Activated CD4-positive, alpha-beta T cell treated with anti-CD3 and anti-CD28 coated beads for 36 hours (primary cell): ENCODE results near the gene SPATA33. TPM values are rescaled to one million over a fixed set of nuclear protein-coding genes. Genes with fewer than 3 reads are reported as not detected.
"Not testable (repeated sequence)": the region's sequence is repeated elsewhere in the genome, so short reads cannot be mapped to it uniquely, and the experiment has no call there.

Experiments used
- ATAC-seq: fragments of 200-7000 bp; cut with Tn5 transposase; one replicate; pipeline ENCODE4 v1.10.0; 2021; ENCODE audit warnings: mild to moderate bottlenecking, moderate library complexity
- CTCF ChIA-PET: fragments of 350-600 bp; sonication (Branson Sonifier 250); formaldehyde crosslinking; loops from one replicate; lab custom pipeline; 2021; ENCODE audit warnings: antibody characterized with exemption; lab: Charles Lee
- POLR2A ChIA-PET: fragments of 350-600 bp; sonication (Branson Sonifier 250); formaldehyde crosslinking; loops from one replicate; lab custom pipeline; 2021; ENCODE audit warnings: antibody characterized with exemption, inconsistent platforms; lab: Charles Lee
- DNase-seq: peaks from one replicate; pipeline ENCODE4 v3.0.0-alpha.2; 2020
- H3K27ac Mint-ChIP-seq: one replicate; pipeline ENCODE4 v1.8.0; 2021; ENCODE audit warnings: mixed read lengths
- H3K27me3 Mint-ChIP-seq: one replicate; pipeline ENCODE4 v1.8.0; 2021; ENCODE audit warnings: mixed read lengths
- H3K36me3 Mint-ChIP-seq: one replicate; pipeline ENCODE4 v1.8.0; 2021; ENCODE audit warnings: low read depth, mixed read lengths
- H3K4me1 Mint-ChIP-seq: one replicate; pipeline ENCODE4 v1.8.0; 2021; ENCODE audit warnings: mixed read lengths
- H3K4me3 Mint-ChIP-seq: one replicate; pipeline ENCODE4 v1.8.0; 2021; ENCODE audit warnings: mild to moderate bottlenecking, moderate library complexity, mixed read lengths
- H3K9me3 Mint-ChIP-seq: one replicate; pipeline ENCODE4 v1.8.0; 2021; ENCODE audit warnings: low read depth, mixed read lengths
- intact Hi-C, 2 experiments: fragments of 100-400 bp; cut with DNase I in 1 of 2; cut with micrococcal nuclease in 1 of 2; formaldehyde crosslinking; loops; one replicate each; pipeline versions ENCODE4 v1.14.2 to v1.15.1; 2022 to 2024; cut with DNase I, micrococcal nuclease
- total RNA-seq, 2 experiments: library from RNA; stranded (reverse); gene quantifications; one replicate each; pipeline ENCODE4 v1.2.3, GENCODE V29; 2021

Gene SPATA33
- total RNA-seq, 2 experiments from 2014 or later: 6.8 to 11.6 TPM

- CTCF ChIA-PET: no interaction called here
- no peak for ATAC-seq
Measured at GRCh38 chr16:89651584-89651983, 6.1 kb upstream of the SPATA33 start.

GRCh38 chr16:89653656-89654295 lies 3.9 kb upstream of the SPATA33 start:
- Mint-ChIP-seq H3K4me1 (peaks cover 24% of the 10 kb centered on the region), H3K4me3 (no peak overlapping the region), H3K9me3 (no peaks in the 10 kb centered on the region), H3K27me3 (no peaks in the 10 kb centered on the region), H3K36me3 (peaks cover 20% of the 10 kb centered on the region), H3K27ac (no peak overlapping the region)
- POLR2A ChIA-PET: interaction anchor here (0.6 kb wide), 2 partner anchors 52 to 174 kb away, joined by 3 to 6 read pairs; no protein-coding TSS in a partner anchor
- CTCF ChIA-PET: interaction anchor here (0.5 to 1.3 kb wide), 4 partner anchors 12 to 967 kb away, joined by 3 to 4 read pairs (median 3); no protein-coding TSS in a partner anchor
- ATAC-seq (no peak), DNase-seq (no peak)
- intact Hi-C loops: no loop called here

More at GRCh38 chr16:89651584-89651983, 6.1 kb upstream of the SPATA33 start:
- H3K4me3 Mint-ChIP-seq: no peak overlapping the region
- H3K36me3 Mint-ChIP-seq: peaks cover 27% of the 10 kb centered on the region
- H3K27me3 Mint-ChIP-seq: no peaks in the 10 kb centered on the region
- POLR2A ChIA-PET: interaction anchor here (0.5 to 0.6 kb wide), 2 partner anchors 58 to 349 kb away, joined by 3 read pairs; no protein-coding TSS in a partner anchor
- peaks cover 18% of the 10 kb centered on the region for H3K4me1 Mint-ChIP-seq
- H3K9me3 Mint-ChIP-seq: no peaks in the 10 kb centered on the region
- DNase-seq: no peak
- intact Hi-C loops: no loop called here
- H3K27ac Mint-ChIP-seq: no peak overlapping the region

- H3K4me1 Mint-ChIP-seq: peaks cover 26% of the 10 kb centered on the region
- H3K36me3 Mint-ChIP-seq: peaks cover 15% of the 10 kb centered on the region
- ATAC-seq: no peak
- peak; percentile 4 for DNase-seq
- H3K9me3 Mint-ChIP-seq: no peaks in the 10 kb centered on the region
- H3K4me3 Mint-ChIP-seq: peak overlapping the region; percentile 90
- no peak overlapping the region for H3K27ac Mint-ChIP-seq
- ChIA-PET CTCF (interaction anchor here (0.6 to 1.3 kb wide), 2 partner anchors 40 to 342 kb away, joined by 3 read pairs; no protein-coding TSS in a partner anchor), POLR2A (interaction anchor here (0.6 kb wide), 1 partner anchor 170 kb away, joined by 3 read pairs; no protein-coding TSS in a partner anchor)
- intact Hi-C loops: loop anchor here in 1 of 2 experiments (5.0 kb wide), 1 partner anchor 47 kb away; the partner anchor contains the start of gene SPATA2L
- H3K27me3 Mint-ChIP-seq: no peaks in the 10 kb centered on the region
Measured at GRCh38 chr16:89655062-89655643, 2.5 kb upstream of the SPATA33 start.

GRCh38 chr16:89656435-89657121 lies 1.1 kb upstream of the SPATA33 start:
- CTCF ChIA-PET: interaction anchor here (0.5 to 0.6 kb wide), 3 partner anchors 15 to 265 kb away, joined by 3 read pairs; no protein-coding TSS in a partner anchor
- H3K4me3 Mint-ChIP-seq: peak overlapping the region; percentile 90
- peak overlapping the region; percentile 72 for H3K27ac Mint-ChIP-seq
- DNase-seq: no peak
- H3K36me3 Mint-ChIP-seq: peaks cover 21% of the 10 kb centered on the region
- ATAC-seq: no peak
- H3K4me1 Mint-ChIP-seq: peaks cover 28% of the 10 kb centered on the region
- intact Hi-C loops: loop anchor here (1.0 to 5.0 kb wide), 13 partner anchors 30 to 854 kb away; partner anchors contain the start of genes SPATA2L (in 2 of the 2), APRT (in 1 of the 2), CDK10 (in 1 of the 2) and CDT1 (in 1 of the 2)
- H3K27me3 Mint-ChIP-seq: no peaks in the 10 kb centered on the region
- no peaks in the 10 kb centered on the region for H3K9me3 Mint-ChIP-seq
- POLR2A ChIA-PET: interaction anchor here (0.7 kb wide), 1 partner anchor 168 kb away, joined by 4 read pairs; no protein-coding TSS in a partner anchor

- H3K36me3 Mint-ChIP-seq: peaks cover 25% of the 10 kb centered on the region
- no peaks in the 10 kb centered on the region for H3K9me3 Mint-ChIP-seq
- H3K4me3 Mint-ChIP-seq: peak overlapping the region; percentile 90
- intact Hi-C loops: loop anchor here in 1 of 2 experiments (5.0 kb wide), 1 partner anchor 44 kb away; the partner anchor contains the start of gene SPATA2L
- no peaks in the 10 kb centered on the region for H3K27me3 Mint-ChIP-seq
- ChIA-PET CTCF (interaction anchor here (0.7 to 1.5 kb wide), 3 partner anchors 10 to 362 kb away, joined by 3 to 5 read pairs (median 4); no protein-coding TSS in a partner anchor), POLR2A (interaction anchor here (0.9 kb wide), 1 partner anchor 215 kb away, joined by 3 read pairs; the partner anchor contains the start of gene TCF25)
- ATAC-seq (no peak), DNase-seq (peak; percentile 44)
- H3K4me1 Mint-ChIP-seq: peaks cover 28% of the 10 kb centered on the region
- H3K27ac Mint-ChIP-seq: peak overlapping the region; percentile 83
Measured at GRCh38 chr16:89658221-89658879, 714 bp downstream of the SPATA33 start.

GRCh38 chr16:89660146-89660545 lies 2.5 kb downstream of the SPATA33 start:
- ChIA-PET POLR2A (interaction anchor here (0.6 kb wide), 1 partner anchor 134 kb away, joined by 3 read pairs; no protein-coding TSS in a partner anchor), CTCF (interaction anchor here (0.7 kb wide), 1 partner anchor 40 kb away, joined by 5 read pairs; no protein-coding TSS in a partner anchor)
- H3K4me1 Mint-ChIP-seq: peaks cover 24% of the 10 kb centered on the region
- DNase-seq (no peak), ATAC-seq (no peak)
- H3K27ac Mint-ChIP-seq: no peak overlapping the region
- intact Hi-C loops: no loop called here
- no peaks in the 10 kb centered on the region for H3K9me3 Mint-ChIP-seq
- peaks cover 31% of the 10 kb centered on the region for H3K36me3 Mint-ChIP-seq
- no peaks in the 10 kb centered on the region for H3K27me3 Mint-ChIP-seq
- no peak overlapping the region for H3K4me3 Mint-ChIP-seq

- DNase-seq (no peak), ATAC-seq (no peak)
- peaks cover 29% of the 10 kb centered on the region for H3K36me3 Mint-ChIP-seq
- H3K9me3 Mint-ChIP-seq: no peaks in the 10 kb centered on the region
- peaks cover 14% of the 10 kb centered on the region for H3K4me1 Mint-ChIP-seq
- ChIA-PET CTCF (interaction anchor here (0.6 kb wide), 1 partner anchor 87 kb away, joined by 3 read pairs; no protein-coding TSS in a partner anchor), POLR2A (no interaction called here)
- no peak overlapping the region for H3K27ac Mint-ChIP-seq
- no peak overlapping the region for H3K4me3 Mint-ChIP-seq
- intact Hi-C loops: no loop called here
- H3K27me3 Mint-ChIP-seq: no peaks in the 10 kb centered on the region
Measured at GRCh38 chr16:89661215-89661614, 3.6 kb downstream of the SPATA33 start.

- H3K27ac Mint-ChIP-seq, H3K27me3 Mint-ChIP-seq, CTCF ChIA-PET, H3K9me3 Mint-ChIP-seq, POLR2A ChIA-PET, DNase-seq, intact Hi-C loops, ATAC-seq, H3K4me3 Mint-ChIP-seq: not testable (repeated sequence)
- H3K36me3 Mint-ChIP-seq: peaks cover 29% of the 10 kb centered on the region
- H3K4me1 Mint-ChIP-seq: peaks cover 15% of the 10 kb centered on the region
Measured at GRCh38 chr16:89664238-89664637, 6.6 kb downstream of the SPATA33 start.

- H3K27ac Mint-ChIP-seq, H3K27me3 Mint-ChIP-seq, ATAC-seq, H3K4me3 Mint-ChIP-seq, H3K9me3 Mint-ChIP-seq, intact Hi-C loops, POLR2A ChIA-PET: not testable (repeated sequence)
- Mint-ChIP-seq H3K36me3 (peaks cover 14% of the 10 kb centered on the region), H3K4me1 (peaks cover 24% of the 10 kb centered on the region)
- DNase-seq: peak; percentile 44
- CTCF ChIA-PET: interaction anchor here (0.6 to 1.2 kb wide), 4 partner anchors 10 to 147 kb away, joined by 3 read pairs; no protein-coding TSS in a partner anchor
Measured at GRCh38 chr16:89667000-89667399, 9.4 kb downstream of the SPATA33 start.

- ChIA-PET POLR2A (no interaction called here), CTCF (interaction anchor here (1.1 to 1.7 kb wide), 3 partner anchors 9 to 14 kb away, joined by 3 to 4 read pairs (median 3); no protein-coding TSS in a partner anchor)
- Mint-ChIP-seq H3K36me3 (peaks cover 14% of the 10 kb centered on the region), H3K9me3 (no peaks in the 10 kb centered on the region), H3K4me3 (no peak overlapping the region), H3K4me1 (peaks cover 24% of the 10 kb centered on the region), H3K27ac (no peak overlapping the region), H3K27me3 (no peaks in the 10 kb centered on the region)
- intact Hi-C loops: no loop called here
- ATAC-seq (no peak), DNase-seq (peak; percentile 6)
Measured at GRCh38 chr16:89667633-89668032, 10.0 kb downstream of the SPATA33 start.
